HepG2 (cell line): ENCODE results near the gene CDK5RAP2. TPM values are rescaled to one million over a fixed set of nuclear protein-coding genes. Genes with fewer than 3 reads are reported as not detected.
"Not testable (repeated sequence)": the region's sequence is repeated elsewhere in the genome, so short reads cannot be mapped to it uniquely, and the experiment has no call there.

Experiments used
- ATAC-seq: fragments of 200-7000 bp; cut with Tn5 transposase; 3 replicates; pipeline ENCODE4 v1.9.1; 2020; ENCODE audit warnings: mild to moderate bottlenecking, moderate library complexity
- BruUV-seq: library from RNA; stranded (reverse); fragments of 400-500 nt; replicated peaks from 2 replicates; lab custom pipeline; 2021; lab: Mats Ljungman, UMichigan
- CTCF ChIA-PET: fragments of 300-600 bp; formaldehyde crosslinking; extraction: SDS; loops from one replicate; lab custom pipeline; 2021; ENCODE audit warnings: low total read pairs, inconsistent platforms, low intra/inter-chr PET ratio; lab: Yijun Ruan, JAX
- POLR2A ChIA-PET: fragments of 350-600 bp; sonication (Branson Sonifier 250); formaldehyde crosslinking; loops from one replicate; lab custom pipeline; 2020; ENCODE audit warnings: antibody characterized with exemption, inconsistent platforms; lab: Yijun Ruan, JAX
- DNase-seq: peaks from one replicate; pipeline ENCODE4 v3.0.0-alpha.2; 2015; ENCODE audit warnings: low spot score
- FAIRE-seq: peaks from 3 replicates; lab custom pipeline; 2011; peaks lifted over from hg19 to GRCh38; lab: Jason Lieb, UNC
- H2AFZ ChIP-seq: one replicate; pipeline ENCODE4 v1.6.1; 2011; ENCODE audit warnings: low read length, inconsistent platforms
- H3K27ac ChIP-seq: fragments of 300-600 bp; 3 replicates; pipeline ENCODE4 v1.8.0; 2011; ENCODE audit warnings: mixed run types, mild to moderate bottlenecking, mixed read lengths, low read length, inconsistent platforms; ENCODE audit not compliant: insufficient read depth; ENCODE audit errors: extremely low read length
- H3K27me3 ChIP-seq, 2 experiments: fragments of 200-600 bp in 1 of 2; 2 replicates in 1 of 2; 3 replicates in 1 of 2; pipeline versions ENCODE4 v1.6.0 to v1.8.0; 2011; ENCODE audit warnings: low read length in 2 of 2, mild to moderate bottlenecking in 2 of 2, moderate library complexity in 2 of 2, inconsistent platforms in 1 of 2; ENCODE audit not compliant: insufficient read depth in 2 of 2, control insufficient read depth in 1 of 2
- H3K36me3 ChIP-seq, 2 experiments: fragments of 200-600 bp in 1 of 2; replicated peaks in 1 of 2; 2 replicates in 1 of 2; 3 replicates in 1 of 2; pipeline versions ENCODE4 v1.5.1 to v1.8.0; 2011; ENCODE audit warnings: low read length in 2 of 2, inconsistent platforms in 1 of 2; ENCODE audit not compliant: insufficient read depth in 2 of 2, control insufficient read depth in 1 of 2
- H3K4me1 ChIP-seq: 2 replicates; pipeline ENCODE4 v1.5.1; 2012; ENCODE audit warnings: low read length, inconsistent platforms; ENCODE audit not compliant: insufficient read depth
- H3K4me2 ChIP-seq: 2 replicates; pipeline ENCODE4 v1.6.0; 2011; ENCODE audit warnings: low read depth, low read length, inconsistent platforms
- H3K4me3 ChIP-seq, 3 experiments: fragments of 200-600 bp in 1 of 3; sonication (generic), shearing (Covaris generic) in 1 of 3; replicated peaks in 1 of 3; 2 replicates each; pipeline ENCODE4 v1.5.1; 2011 to 2016; ENCODE audit warnings: low read length in 3 of 3, inconsistent platforms in 2 of 3, low read depth in 2 of 3, mild to moderate bottlenecking in 2 of 3, control low read depth in 1 of 3, mixed read lengths in 1 of 3; ENCODE audit not compliant: insufficient read depth in 1 of 3
- H3K79me2 ChIP-seq: one replicate; pipeline ENCODE4 v1.6.1; 2011; ENCODE audit warnings: low read length, inconsistent platforms; ENCODE audit not compliant: insufficient read depth
- H3K9ac ChIP-seq: 2 replicates; pipeline ENCODE4 v1.6.0; 2011; ENCODE audit warnings: mild to moderate bottlenecking, low read depth, low read length, inconsistent platforms; ENCODE audit not compliant: insufficient read depth
- H3K9me3 ChIP-seq: 2 replicates; pipeline ENCODE4 v1.5.1; 2012; ENCODE audit warnings: mild to moderate bottlenecking, low read length
- H4K20me1 ChIP-seq: 2 replicates; pipeline ENCODE4 v1.6.0; 2011; ENCODE audit warnings: inconsistent platforms, mild to moderate bottlenecking, low read length, moderate library complexity; ENCODE audit not compliant: insufficient read depth
- HINFP ChIP-seq: sonication (generic); formaldehyde crosslinking; IDR thresholded peaks from 2 replicates; pipeline ENCODE4 v1.4.0; 2020; ENCODE audit warnings: low read depth, mild to moderate bottlenecking, missing genetic modification reagents
- HNRNPK ChIP-seq: fragments of 200-400 bp; formaldehyde crosslinking; IDR thresholded peaks from 2 replicates; pipeline ENCODE4 v1.6.1; 2018; ENCODE audit warnings: low read length, low read depth, moderate library complexity, mild to moderate bottlenecking; ENCODE audit not compliant: poor library complexity, severe bottlenecking
- KAT2B ChIP-seq: fragments of 150-350 bp; IDR thresholded peaks from 2 replicates; pipeline ENCODE4 v1.6.1; 2014; ENCODE audit warnings: low read depth, low read length, borderline replicate concordance
- POLR2AphosphoS2 ChIP-seq: IDR thresholded peaks from 2 replicates; pipeline ENCODE4 v1.6.1; 2011; ENCODE audit warnings: low read depth, low read length, improper control_type of control experiment
- SSRP1 ChIP-seq: IDR thresholded peaks from 2 replicates; pipeline ENCODE4 v1.6.1; 2016; ENCODE audit warnings: control low read depth
- TCF12 ChIP-seq, 2 experiments: fragments of 450-650 bp in 1 of 2; sonication (generic) in 1 of 2; formaldehyde crosslinking in 1 of 2; IDR thresholded peaks; 2 replicates each; pipeline versions ENCODE4 v1.6.1 to v1.8.0; 2017 to 2022; ENCODE audit warnings: antibody characterized with exemption in 1 of 2, mild to moderate bottlenecking in 1 of 2, missing genetic modification reagents in 1 of 2, moderate library complexity in 1 of 2
- U2AF1 ChIP-seq: fragments of 200-400 bp; formaldehyde crosslinking; optimal IDR thresholded peaks from 2 replicates; pipeline ENCODE3; 2017; ENCODE audit warnings: mild to moderate bottlenecking, low read depth, low read length
- ZBTB46 ChIP-seq: sonication (generic); formaldehyde crosslinking; IDR thresholded peaks from 2 replicates; pipeline ENCODE4 v1.4.0; 2020; ENCODE audit warnings: mild to moderate bottlenecking, missing genetic modification reagents, borderline replicate concordance
- ZFP1 ChIP-seq: IDR thresholded peaks from 2 replicates; pipeline ENCODE4 v1.6.1; 2016
- WGBS: methylation state at CpG from one replicate; pipeline ENCODE4 v1.1.6; 2017; ENCODE audit warnings: low lambda C conversion rate; 5-methylcytosine and 5-hydroxymethylcytosine counted together
- in situ Hi-C: cut with HindIII; loops from 2 replicates; pipeline ENCODE4 v1.10.0; 2017; ENCODE audit warnings: low pct_unique_long_range_greater_than_20kb; ENCODE audit not compliant: extremely low pct_ligation_motif_present
- intact Hi-C: fragments of 100-400 bp; cut with micrococcal nuclease; formaldehyde crosslinking; loops from one replicate; pipeline ENCODE4 v1.10.0; 2022; ENCODE audit not compliant: unreplicated experiment
- polyA plus RNA-seq, 8 experiments: library from polyadenylated mRNA; depleted of rRNA in 3 of 8; stranded (reverse) in 7 of 8; unstranded in 1 of 8; fragments of >200 nt; fragmentation: Illumina TruSeq in 4 of 8; extraction: Trizol in 4 of 8; gene quantifications; 2 replicates each; pipeline versions ENCODE4 v1.2.1 to v1.2.3, GENCODE V29; 2011 to 2016; ENCODE audit warnings: low read depth in 4 of 8, missing spikeins in 1 of 8, mixed read lengths in 1 of 8; ENCODE audit not compliant: insufficient read depth in 1 of 8
- total RNA-seq, 5 experiments: library from RNA; depleted of rRNA; stranded (reverse); fragments of >200 nt; fragmentation: Illumina TruSeq; extraction: Trizol; gene quantifications; 2 replicates each; pipeline ENCODE4 v1.2.3, GENCODE V29; 2016; ENCODE audit warnings: low read depth in 1 of 5
- TF ChIP-seq, protein P1 (sequence below): IDR thresholded peaks from 2 replicates; pipeline ENCODE4 v1.6.1; 2016; ENCODE audit warnings: missing compliant biosample characterization, missing genetic modification reagents, borderline replicate concordance
- TF ChIP-seq, protein P2 (sequence below): sonication (generic); formaldehyde crosslinking; IDR thresholded peaks from 2 replicates; pipeline ENCODE4 v1.4.0; 2020; ENCODE audit warnings: mild to moderate bottlenecking, missing genetic modification reagents
- TF ChIP-seq, protein P3 (sequence below): sonication (generic); formaldehyde crosslinking; IDR thresholded peaks from 2 replicates; pipeline ENCODE4 v1.5.0; 2020; ENCODE audit warnings: missing genetic modification reagents

CDK5RAP2 gene
- total and polyA plus RNA-seq, 2 of the 13 experiments (the other 11 are each of a cell fraction or from before 2014, with no cell fraction given) = 31.8 to 42.2 TPM

GRCh38 chr9:120500733-120501132 is 79.2 kb downstream of the CDK5RAP2 start:
- in situ Hi-C loops = no loop called here
- no peaks in the 10 kb centered on the region for H3K9me3 ChIP-seq
- no peaks in the 10 kb centered on the region for H4K20me1 ChIP-seq
- intact Hi-C loops = no loop called here
- no peak for FAIRE-seq
- TF ChIP-seq POLR2AphosphoS2 (no peak), HINFP (CRISPR knock-in tag) (no peak), ZFP1 (CRISPR knock-in tag) (no peak), ZBTB46 (CRISPR knock-in tag) (no peak), TCF12 (IDR thresholded peaks at IDR 0.05) (no peak), TCF12 (CRISPR knock-in tag; IDR thresholded peaks at IDR 0.05) (no peak), SSRP1 (CRISPR knock-in tag) (no peak), KAT2B (no peak), HNRNPK (no peak), U2AF1 (no peak)
- TF ChIP-seq, protein P1, sequence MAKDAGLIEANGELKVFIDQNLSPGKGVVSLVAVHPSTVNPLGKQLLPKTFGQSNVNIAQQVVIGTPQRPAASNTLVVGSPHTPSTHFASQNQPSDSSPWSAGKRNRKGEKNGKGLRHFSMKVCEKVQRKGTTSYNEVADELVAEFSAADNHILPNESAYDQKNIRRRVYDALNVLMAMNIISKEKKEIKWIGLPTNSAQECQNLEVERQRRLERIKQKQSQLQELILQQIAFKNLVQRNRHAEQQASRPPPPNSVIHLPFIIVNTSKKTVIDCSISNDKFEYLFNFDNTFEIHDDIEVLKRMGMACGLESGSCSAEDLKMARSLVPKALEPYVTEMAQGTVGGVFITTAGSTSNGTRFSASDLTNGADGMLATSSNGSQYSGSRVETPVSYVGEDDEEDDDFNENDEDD = no peak
- TF ChIP-seq, protein P2, sequence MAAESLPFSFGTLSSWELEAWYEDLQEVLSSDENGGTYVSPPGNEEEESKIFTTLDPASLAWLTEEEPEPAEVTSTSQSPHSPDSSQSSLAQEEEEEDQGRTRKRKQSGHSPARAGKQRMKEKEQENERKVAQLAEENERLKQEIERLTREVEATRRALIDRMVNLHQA (CRISPR knock-in tag) = no peak
- TF ChIP-seq, protein P3, sequence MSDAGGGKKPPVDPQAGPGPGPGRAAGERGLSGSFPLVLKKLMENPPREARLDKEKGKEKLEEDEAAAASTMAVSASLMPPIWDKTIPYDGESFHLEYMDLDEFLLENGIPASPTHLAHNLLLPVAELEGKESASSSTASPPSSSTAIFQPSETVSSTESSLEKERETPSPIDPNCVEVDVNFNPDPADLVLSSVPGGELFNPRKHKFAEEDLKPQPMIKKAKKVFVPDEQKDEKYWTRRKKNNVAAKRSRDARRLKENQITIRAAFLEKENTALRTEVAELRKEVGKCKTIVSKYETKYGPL (CRISPR knock-in tag) = no peak
- CTCF ChIA-PET = no interaction called here
- no peak for ATAC-seq
- H2AFZ ChIP-seq = no peak overlapping the region
- peaks cover 17 to 50% of the 10 kb centered on the region in 2 experiments for H3K36me3 ChIP-seq
- H3K4me1 ChIP-seq = peaks cover 6% of the 10 kb centered on the region
- POLR2A ChIA-PET = no interaction called here
- no peak overlapping the region for H3K9ac ChIP-seq
- no peak for DNase-seq
- no peak overlapping the region for H3K27ac ChIP-seq
- H3K79me2 ChIP-seq = no peaks in the 10 kb centered on the region
- WGBS = 96% methylated on average over 5 of the region's 5 CpGs
- BruUV-seq = no TSS peak
- no peak overlapping the region for H3K4me3 ChIP-seq
- no peaks in the 10 kb centered on the region for H3K27me3 ChIP-seq
- no peak overlapping the region for H3K4me2 ChIP-seq

DNA sequence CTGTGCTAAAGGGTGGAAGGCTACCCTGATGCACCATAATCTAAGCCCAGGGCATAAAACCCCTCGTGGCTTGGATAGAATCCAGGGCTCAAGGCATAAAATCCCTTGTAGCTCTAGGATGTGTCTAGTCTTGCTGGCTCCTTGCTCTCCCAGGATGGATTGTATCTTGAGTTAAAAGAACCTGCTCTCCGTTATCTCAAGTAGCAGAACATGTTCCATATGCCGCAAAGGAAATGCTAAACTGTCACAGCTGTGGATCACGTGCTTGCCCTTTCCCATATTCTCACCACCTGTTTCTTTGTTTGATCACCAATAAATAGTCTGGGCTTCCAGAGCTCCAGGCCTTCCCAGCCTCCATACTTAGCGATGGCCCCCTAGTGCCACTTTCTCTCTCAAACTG is 82.1 kb downstream of the CDK5RAP2 start:
- peaks cover 9 to 39% of the 10 kb centered on the region in 2 experiments for H3K36me3 ChIP-seq
- 100% methylated on average over 5 of the region's 5 CpGs for whole genome bisulfite sequencing
- H4K20me1 ChIP-seq, H3K9me3 ChIP-seq, intact Hi-C loops, DNase-seq, BruUV-seq, CTCF ChIA-PET, H3K9ac ChIP-seq, in situ Hi-C loops, H2AFZ ChIP-seq, H3K4me1 ChIP-seq, ATAC-seq, H3K79me2 ChIP-seq, H3K27me3 ChIP-seq, POLR2A ChIA-PET, H3K4me2 ChIP-seq, FAIRE-seq, H3K4me3 ChIP-seq, H3K27ac ChIP-seq: not testable (repeated sequence)
